Measurements from ENCODE around the gene MRPL54. TPM values are rescaled to one million over a fixed set of nuclear protein-coding genes. Genes with fewer than 3 reads are reported as not detected.
A peak's percentile ranks its signal among the peaks of the same experiment; 100 is the strongest.

Gene MRPL54
- total RNA-seq, 1 experiment from 2014 or later, result 73.9 TPM

GRCh38 chr19:3778899-3779723 lies 16.6 kb downstream of the MRPL54 start:
- Histone ChIP-seq H3K79me2 (ENCODE audit: low read length) (no peaks in the 10 kb centered on the region), H3K9me2 (replicated peaks; ENCODE audit: low read length) (no peaks in the 10 kb centered on the region), H3F3A (ENCODE audit: low read length, unreplicated experiment) (no peaks in the 10 kb centered on the region), H3K27me3 (ENCODE audit: low read length) (no peaks in the 10 kb centered on the region), H3K36me3 (ENCODE audit: low read depth, low read length) (no peaks in the 10 kb centered on the region), H3K27ac (ENCODE audit: low read length) (no peak overlapping the region), H3K4me1 (ENCODE audit: insufficient read depth, low read length) (no peaks in the 10 kb centered on the region), H3K9me3 (ENCODE audit: low read length) (0 out of 2 replicates have a peak, but pooled peaks cover 13% of the 10 kb centered on the region), H3K4me2 (ENCODE audit: low read length) (no peak overlapping the region), H2AFZ (ENCODE audit: low read length) (no peak overlapping the region), H3K4me3 (ENCODE audit: low read length) (no peak overlapping the region), H3K9ac (ENCODE audit: low read length) (no peak overlapping the region), H4K20me1 (ENCODE audit: low read length) (no peaks in the 10 kb centered on the region)
- BruUV-seq (replicated peaks), result no TSS peak
- ATAC-seq (no peak), DNase-seq (no peak)
- POLR2A ChIA-PET (ENCODE audit: unreplicated experiment), result no interaction called here
- CTCF ChIA-PET, result interaction anchor here (0.5 kb wide), 1 partner anchor 573 kb away, joined by 3 read pairs; no protein-coding TSS in a partner anchor
- TF ChIP-seq EZH2phosphoT487 (IDR thresholded peaks at IDR 0.05; ENCODE audit: borderline replicate concordance, low read length), result no peak
- TF ChIP-seq CTCF (conservative IDR thresholded peaks at IDR 0.05; ENCODE audit: low read depth, low read length), result no peak
- no peak for TF ChIP-seq EZH2 (IDR thresholded peaks at IDR 0.05; ENCODE audit: low read length, unreplicated experiment)
- intact Hi-C loops (cut with micrococcal nuclease), result no loop called here

GRCh38 chr19:3780786-3781304 lies 18.4 kb downstream of the MRPL54 start:
- Histone ChIP-seq H3K27ac (ENCODE audit: low read length) (no peak overlapping the region), H3K4me1 (ENCODE audit: insufficient read depth, low read length) (no peaks in the 10 kb centered on the region), H3K9me2 (replicated peaks; ENCODE audit: low read length) (no peaks in the 10 kb centered on the region), H4K20me1 (ENCODE audit: low read length) (no peaks in the 10 kb centered on the region), H3K4me2 (ENCODE audit: low read length) (no peak overlapping the region), H3K9ac (ENCODE audit: low read length) (no peak overlapping the region), H3F3A (ENCODE audit: low read length, unreplicated experiment) (no peaks in the 10 kb centered on the region), H3K4me3 (ENCODE audit: low read length) (no peak overlapping the region), H3K36me3 (ENCODE audit: low read depth, low read length) (no peaks in the 10 kb centered on the region), H3K27me3 (ENCODE audit: low read length) (no peaks in the 10 kb centered on the region), H2AFZ (ENCODE audit: low read length) (no peak overlapping the region), H3K79me2 (ENCODE audit: low read length) (no peaks in the 10 kb centered on the region), H3K9me3 (ENCODE audit: low read length) (0 out of 2 replicates have a peak, but pooled peaks cover 13% of the 10 kb centered on the region)
- TF ChIP-seq EZH2 (IDR thresholded peaks at IDR 0.05; ENCODE audit: low read length, unreplicated experiment) (no peak), EZH2phosphoT487 (IDR thresholded peaks at IDR 0.05; ENCODE audit: borderline replicate concordance, low read length) (no peak), CTCF (conservative IDR thresholded peaks at IDR 0.05; ENCODE audit: low read depth, low read length) (no peak)
- no TSS peak for BruUV-seq (replicated peaks)
- ChIA-PET CTCF (no interaction called here), POLR2A (ENCODE audit: unreplicated experiment) (no interaction called here)
- DNase-seq (peak; percentile 4), ATAC-seq (no peak)
- intact Hi-C loops (cut with micrococcal nuclease), result no loop called here

DNA sequence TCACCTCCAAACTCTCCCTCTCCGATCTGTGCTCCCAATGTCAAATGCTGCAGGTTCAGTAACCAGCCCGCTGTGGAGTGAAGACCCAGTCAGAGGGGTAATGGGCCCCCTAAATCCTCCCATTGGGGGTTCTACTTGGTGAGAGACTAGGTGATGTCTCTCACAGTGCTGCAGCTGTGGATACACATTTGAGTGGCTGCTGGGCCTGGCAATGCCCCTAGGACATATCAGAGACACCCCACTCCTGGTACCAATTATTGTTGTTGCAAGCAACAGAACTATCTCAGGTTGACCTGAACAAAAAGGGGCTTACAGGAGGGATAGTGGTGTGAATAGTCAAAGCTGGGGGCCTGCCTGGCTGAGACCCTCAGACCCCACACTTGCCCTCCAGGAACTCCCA lies 19.1 kb downstream of the MRPL54 start:
- H3K4me2 ChIP-seq (ENCODE audit: low read length), result no peak overlapping the region
- TF ChIP-seq CTCF (conservative IDR thresholded peaks at IDR 0.05; ENCODE audit: low read depth, low read length), result no peak
- no peak for TF ChIP-seq EZH2phosphoT487 (IDR thresholded peaks at IDR 0.05; ENCODE audit: borderline replicate concordance, low read length)
- TF ChIP-seq EZH2 (IDR thresholded peaks at IDR 0.05; ENCODE audit: low read length, unreplicated experiment), result no peak
- no TSS peak for BruUV-seq (replicated peaks)
- H3K9me2 ChIP-seq (replicated peaks; ENCODE audit: low read length), result no peaks in the 10 kb centered on the region
- no peaks in the 10 kb centered on the region for H3K79me2 ChIP-seq (ENCODE audit: low read length)
- H3K36me3 ChIP-seq (ENCODE audit: low read depth, low read length), result no peaks in the 10 kb centered on the region
- no peak overlapping the region for H3K4me3 ChIP-seq (ENCODE audit: low read length)
- no peaks in the 10 kb centered on the region for H3K4me1 ChIP-seq (ENCODE audit: insufficient read depth, low read length)
- no peaks in the 10 kb centered on the region for H4K20me1 ChIP-seq (ENCODE audit: low read length)
- H3K9me3 ChIP-seq (ENCODE audit: low read length), result 0 out of 2 replicates have a peak, but pooled peaks cover 13% of the 10 kb centered on the region
- ChIA-PET POLR2A (ENCODE audit: unreplicated experiment) (no interaction called here), CTCF (no interaction called here)
- ATAC-seq (no peak), DNase-seq (no peak)
- no peaks in the 10 kb centered on the region for H3K27me3 ChIP-seq (ENCODE audit: low read length)
- H3F3A ChIP-seq (ENCODE audit: low read length, unreplicated experiment), result no peaks in the 10 kb centered on the region
- H3K27ac ChIP-seq (ENCODE audit: low read length), result no peak overlapping the region
- H3K9ac ChIP-seq (ENCODE audit: low read length), result no peak overlapping the region
- no peak overlapping the region for H2AFZ ChIP-seq (ENCODE audit: low read length)
- intact Hi-C loops (cut with micrococcal nuclease), result no loop called here

Measured in PC-3 (cell line).